Ishikawa (cell line): ENCODE measurements around the gene MESP1.

Source experiments
- CEBPB ChIP-seq: IDR thresholded peaks from 2 replicates; pipeline ENCODE4 v1.6.1; 2012
- CREB1 ChIP-seq: IDR thresholded peaks from 2 replicates; pipeline ENCODE4 v1.6.1; 2012; ENCODE audit warnings: low read depth
- EGR1 ChIP-seq: IDR thresholded peaks from 2 replicates; pipeline ENCODE4 v1.6.1; 2012
- EP300 ChIP-seq: IDR thresholded peaks from 2 replicates; pipeline ENCODE4 v1.6.1; 2012; ENCODE audit warnings: borderline replicate concordance
- FOXM1 ChIP-seq: IDR thresholded peaks from 2 replicates; pipeline ENCODE4 v1.6.1; 2012; ENCODE audit warnings: low read depth, borderline replicate concordance
- NFIC ChIP-seq: IDR thresholded peaks from 2 replicates; pipeline ENCODE4 v1.6.1; 2012
- RAD21 ChIP-seq: IDR thresholded peaks from 2 replicates; pipeline ENCODE4 v1.6.1; 2012; ENCODE audit warnings: low read depth
- TAF1 ChIP-seq: IDR thresholded peaks from 2 replicates; pipeline ENCODE4 v1.6.1; 2012; ENCODE audit warnings: low read depth, mild to moderate bottlenecking
- TCF12 ChIP-seq: IDR thresholded peaks from 2 replicates; pipeline ENCODE4 v1.6.1; 2012; ENCODE audit warnings: low read depth
- TEAD4 ChIP-seq: IDR thresholded peaks from 2 replicates; pipeline ENCODE4 v1.6.1; 2012
- YY1 ChIP-seq: IDR thresholded peaks from 2 replicates; pipeline ENCODE4 v1.6.1; 2012; ENCODE audit warnings: low read depth
- ZBTB7A ChIP-seq: IDR thresholded peaks from 2 replicates; pipeline ENCODE4 v1.6.1; 2012; ENCODE audit warnings: low read depth
- TF ChIP-seq, protein P1 (sequence below): IDR thresholded peaks from 2 replicates; pipeline ENCODE4 v1.6.1; 2012
- TF ChIP-seq, protein P2 (sequence below): IDR thresholded peaks from 2 replicates; pipeline ENCODE4 v1.6.1; 2012
- TF ChIP-seq, protein P3 (sequence below): IDR thresholded peaks from 2 replicates; pipeline ENCODE4 v1.6.1; 2012; ENCODE audit warnings: low read depth, mild to moderate bottlenecking

The MESP1 gene

DNA sequence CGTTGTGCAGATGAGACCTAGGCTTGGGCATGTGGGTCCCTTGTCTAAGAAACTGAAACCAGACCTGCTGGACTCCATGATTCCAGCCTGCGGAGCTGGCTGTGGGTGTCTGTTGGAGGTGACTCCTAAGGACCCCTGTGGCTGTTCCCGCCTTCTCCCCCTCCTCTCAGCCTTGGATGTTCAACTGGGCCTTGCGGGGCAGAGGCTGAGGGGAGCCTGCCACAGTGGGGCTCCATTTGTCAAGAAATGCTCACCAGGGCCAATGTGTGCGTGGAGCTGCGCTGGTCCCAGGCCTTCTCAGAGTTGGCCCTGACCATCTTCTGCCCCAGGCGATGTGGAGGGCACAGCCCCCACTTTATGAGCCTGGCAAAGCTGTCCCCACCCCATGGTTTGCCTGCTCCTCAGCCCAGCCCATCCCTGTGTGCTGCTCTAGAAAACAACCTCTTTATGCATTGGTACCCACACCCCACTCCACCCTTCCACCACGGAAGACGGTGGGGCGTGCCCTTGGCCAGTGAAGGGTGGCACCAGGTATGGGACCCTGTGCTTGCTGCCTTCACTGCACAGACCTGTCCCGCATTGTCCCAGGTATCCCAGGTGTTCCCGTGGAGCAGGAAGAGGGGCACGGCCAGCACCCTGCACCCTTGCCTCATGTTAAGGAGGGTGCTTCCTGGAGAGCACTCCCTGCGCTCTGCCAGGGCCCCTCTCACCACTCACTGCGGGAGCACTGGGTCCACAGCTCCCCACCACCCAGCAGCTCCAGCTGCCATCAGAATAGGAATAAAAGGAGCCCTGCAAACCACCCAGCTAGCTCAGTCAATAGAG is 33.0 kb upstream of the MESP1 start:
- TF ChIP-seq YY1 (no peak), RAD21 (no peak), CREB1 (no peak), TAF1 (no peak), NFIC (no peak), TEAD4 (no peak), FOXM1 (no peak), ZBTB7A (no peak), CEBPB (no peak)
- TF ChIP-seq, protein P1, sequence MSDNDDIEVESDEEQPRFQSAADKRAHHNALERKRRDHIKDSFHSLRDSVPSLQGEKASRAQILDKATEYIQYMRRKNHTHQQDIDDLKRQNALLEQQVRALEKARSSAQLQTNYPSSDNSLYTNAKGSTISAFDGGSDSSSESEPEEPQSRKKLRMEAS: no peak
- TF ChIP-seq, protein P2, sequence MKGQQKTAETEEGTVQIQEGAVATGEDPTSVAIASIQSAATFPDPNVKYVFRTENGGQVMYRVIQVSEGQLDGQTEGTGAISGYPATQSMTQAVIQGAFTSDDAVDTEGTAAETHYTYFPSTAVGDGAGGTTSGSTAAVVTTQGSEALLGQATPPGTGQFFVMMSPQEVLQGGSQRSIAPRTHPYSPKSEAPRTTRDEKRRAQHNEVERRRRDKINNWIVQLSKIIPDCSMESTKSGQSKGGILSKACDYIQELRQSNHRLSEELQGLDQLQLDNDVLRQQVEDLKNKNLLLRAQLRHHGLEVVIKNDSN: no peak
- TF ChIP-seq, protein P3, sequence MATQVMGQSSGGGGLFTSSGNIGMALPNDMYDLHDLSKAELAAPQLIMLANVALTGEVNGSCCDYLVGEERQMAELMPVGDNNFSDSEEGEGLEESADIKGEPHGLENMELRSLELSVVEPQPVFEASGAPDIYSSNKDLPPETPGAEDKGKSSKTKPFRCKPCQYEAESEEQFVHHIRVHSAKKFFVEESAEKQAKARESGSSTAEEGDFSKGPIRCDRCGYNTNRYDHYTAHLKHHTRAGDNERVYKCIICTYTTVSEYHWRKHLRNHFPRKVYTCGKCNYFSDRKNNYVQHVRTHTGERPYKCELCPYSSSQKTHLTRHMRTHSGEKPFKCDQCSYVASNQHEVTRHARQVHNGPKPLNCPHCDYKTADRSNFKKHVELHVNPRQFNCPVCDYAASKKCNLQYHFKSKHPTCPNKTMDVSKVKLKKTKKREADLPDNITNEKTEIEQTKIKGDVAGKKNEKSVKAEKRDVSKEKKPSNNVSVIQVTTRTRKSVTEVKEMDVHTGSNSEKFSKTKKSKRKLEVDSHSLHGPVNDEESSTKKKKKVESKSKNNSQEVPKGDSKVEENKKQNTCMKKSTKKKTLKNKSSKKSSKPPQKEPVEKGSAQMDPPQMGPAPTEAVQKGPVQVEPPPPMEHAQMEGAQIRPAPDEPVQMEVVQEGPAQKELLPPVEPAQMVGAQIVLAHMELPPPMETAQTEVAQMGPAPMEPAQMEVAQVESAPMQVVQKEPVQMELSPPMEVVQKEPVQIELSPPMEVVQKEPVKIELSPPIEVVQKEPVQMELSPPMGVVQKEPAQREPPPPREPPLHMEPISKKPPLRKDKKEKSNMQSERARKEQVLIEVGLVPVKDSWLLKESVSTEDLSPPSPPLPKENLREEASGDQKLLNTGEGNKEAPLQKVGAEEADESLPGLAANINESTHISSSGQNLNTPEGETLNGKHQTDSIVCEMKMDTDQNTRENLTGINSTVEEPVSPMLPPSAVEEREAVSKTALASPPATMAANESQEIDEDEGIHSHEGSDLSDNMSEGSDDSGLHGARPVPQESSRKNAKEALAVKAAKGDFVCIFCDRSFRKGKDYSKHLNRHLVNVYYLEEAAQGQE: no peak

DNA sequence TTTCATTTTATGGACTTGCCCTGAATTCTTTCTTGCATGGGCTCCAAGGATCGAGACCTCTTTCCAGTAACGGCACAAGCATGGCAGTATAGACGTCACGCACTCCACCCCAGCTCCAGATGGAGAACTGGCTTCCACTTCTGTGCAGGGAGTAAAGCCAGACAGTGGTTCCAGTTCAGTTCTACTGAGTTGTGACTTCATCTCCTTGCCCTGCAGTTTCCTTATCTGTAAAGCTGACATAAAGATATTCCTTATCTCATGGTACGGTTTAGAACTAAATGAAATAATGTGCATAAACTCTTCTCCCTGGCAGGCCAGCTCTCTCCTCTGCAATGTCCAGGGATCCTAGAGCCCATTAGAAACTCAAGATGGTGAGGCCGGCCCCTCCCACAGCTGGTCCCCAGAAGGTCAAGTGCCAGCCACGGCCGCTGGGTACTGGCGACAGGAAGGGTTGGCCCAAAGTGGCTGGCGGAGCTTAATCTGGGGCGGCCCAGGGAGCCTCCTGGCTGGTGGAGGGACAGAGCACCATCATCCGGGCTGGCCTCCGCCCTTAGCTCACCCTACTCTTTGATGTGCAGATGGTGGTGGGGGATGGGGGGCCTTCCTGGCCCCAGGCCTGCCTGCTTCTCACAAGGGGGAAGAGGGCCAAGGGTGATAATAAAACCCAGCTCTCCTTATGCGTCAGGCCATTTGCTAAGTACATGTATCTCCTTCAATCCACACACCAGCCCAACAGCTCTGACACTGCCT is 32.2 kb upstream of the MESP1 start:
- no peak for TF ChIP-seq CREB1
- no peak for TF ChIP-seq RAD21
- no peak for TF ChIP-seq EP300
- no peak for TF ChIP-seq YY1
- TF ChIP-seq TAF1: no peak
- no peak for TF ChIP-seq ZBTB7A
- TF ChIP-seq NFIC: no peak
- TF ChIP-seq, protein P2: no peak
- TF ChIP-seq CEBPB: no peak
- no peak for TF ChIP-seq TEAD4
- TF ChIP-seq, protein P3: no peak
- TF ChIP-seq, protein P1: no peak
- TF ChIP-seq FOXM1: no peak
- TF ChIP-seq EGR1: no peak
- TF ChIP-seq TCF12: no peak

DNA sequence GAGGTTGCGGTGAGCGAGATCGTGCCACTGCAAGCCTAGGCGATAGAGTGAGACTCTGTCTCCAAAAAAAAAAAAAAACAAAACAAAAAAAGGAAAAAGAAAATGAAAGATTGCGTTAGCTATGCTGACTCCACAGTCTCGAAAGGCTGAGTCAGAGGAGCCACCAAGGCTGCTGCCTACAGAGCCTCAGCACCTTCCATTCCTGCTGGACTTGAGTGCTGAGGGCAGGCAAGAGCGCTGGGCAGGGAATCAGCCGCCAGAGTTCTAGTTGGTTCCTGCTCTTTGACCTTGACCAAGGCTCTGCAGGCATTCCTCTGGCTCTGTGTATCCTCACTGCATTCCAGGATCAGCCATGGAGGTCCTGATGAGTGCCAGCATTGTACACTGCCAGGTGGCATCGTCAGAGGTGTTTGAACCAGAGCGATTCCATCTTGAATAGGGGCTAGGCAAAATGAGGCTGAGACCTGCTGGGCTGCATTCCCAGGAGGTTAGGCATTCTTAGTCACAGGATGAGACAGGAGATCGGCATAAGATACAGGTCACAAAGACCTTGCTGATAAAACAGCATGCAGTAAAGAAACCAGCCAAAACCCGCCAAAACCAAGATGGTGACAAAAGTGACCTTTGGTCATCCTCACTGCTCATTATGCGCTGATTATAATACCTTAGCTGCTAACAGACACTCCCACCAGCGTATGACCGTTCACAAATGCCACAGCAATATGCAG is 31.0 kb upstream of the MESP1 start:
- no peak for TF ChIP-seq EGR1
- TF ChIP-seq, protein P1: peak; percentile 42; the same call in 1 of the 2 replicates
- TF ChIP-seq YY1: 0 out of 2 replicates have a peak, but pooled peaks have one; percentile 31
- TF ChIP-seq, protein P3: no peak
- peak; percentile 36; the same call in 1 of the 2 replicates for TF ChIP-seq TEAD4
- TF ChIP-seq, protein P2: no peak
- TF ChIP-seq NFIC: no peak
- peak; percentile 34; the same call in 1 of the 2 replicates for TF ChIP-seq EP300
